GM21717 (cell line): Measurements from ENCODE around the gene MRPL28.
"Not testable (repeated sequence)": the region's sequence is repeated elsewhere in the genome, so short reads cannot be mapped to it uniquely, and the experiment has no call there.

Experiments used
- ATAC-seq: cut with Tn5 transposase; IDR thresholded peaks from one replicate; pipeline ENCODE4 v1.9.1; 2021; ENCODE audit warnings: mild to moderate bottlenecking, moderate library complexity; ENCODE audit not compliant: unreplicated experiment

The MRPL28 gene

GRCh38 chr16:370443-370842 lies at the start of gene MRPL28:
TSS of gene MRPL28 (minus strand) at chr16:370538. CDS start at chr16:370218, 320 bp downstream.
- peak; percentile 49 for ATAC-seq

GRCh38 chr16:415170-415498 lies 44.8 kb upstream of the MRPL28 start:
- not testable (repeated sequence) for ATAC-seq

DNA sequence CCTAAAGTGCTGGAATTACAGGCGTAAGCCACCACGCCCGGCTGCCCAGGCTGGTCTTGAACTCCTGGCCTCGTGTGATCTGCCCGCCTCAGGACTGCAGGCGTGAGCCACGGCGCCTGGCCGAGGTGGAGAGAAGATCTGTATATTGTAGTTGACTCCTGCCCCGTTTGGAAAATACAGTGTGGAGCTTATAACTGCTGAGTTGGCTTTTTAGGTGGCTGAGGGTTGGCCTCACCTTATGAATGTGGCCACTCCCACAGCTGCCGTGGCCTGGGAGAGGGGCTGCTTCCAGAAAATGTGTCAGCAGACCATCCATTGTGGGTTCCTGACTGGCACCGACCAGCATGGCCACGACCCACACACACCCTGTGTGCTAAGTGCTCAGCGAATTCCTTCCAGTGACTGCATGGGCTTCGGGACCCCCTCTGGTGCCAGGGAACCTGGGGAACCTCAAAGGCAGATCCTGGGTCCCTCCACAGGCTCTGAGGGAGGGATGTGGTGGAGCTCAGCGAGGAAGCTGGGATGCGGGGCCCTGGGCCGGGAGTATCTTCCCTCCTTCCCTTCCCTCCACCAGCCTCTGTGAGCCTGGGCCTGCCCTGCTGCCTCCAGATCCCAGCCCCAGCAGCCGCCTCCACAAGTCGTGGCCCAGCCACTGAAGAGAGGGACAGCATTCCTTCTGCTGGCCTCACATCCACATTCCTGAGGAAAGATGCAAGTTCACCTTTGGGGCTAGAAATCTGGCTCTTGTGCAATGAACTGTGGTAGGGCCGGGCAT lies 44.2 kb upstream of the MRPL28 start:
- no peak for ATAC-seq

GRCh38 chr16:411576-412265 lies 41.4 kb upstream of the MRPL28 start:
- ATAC-seq, result no peak

DNA sequence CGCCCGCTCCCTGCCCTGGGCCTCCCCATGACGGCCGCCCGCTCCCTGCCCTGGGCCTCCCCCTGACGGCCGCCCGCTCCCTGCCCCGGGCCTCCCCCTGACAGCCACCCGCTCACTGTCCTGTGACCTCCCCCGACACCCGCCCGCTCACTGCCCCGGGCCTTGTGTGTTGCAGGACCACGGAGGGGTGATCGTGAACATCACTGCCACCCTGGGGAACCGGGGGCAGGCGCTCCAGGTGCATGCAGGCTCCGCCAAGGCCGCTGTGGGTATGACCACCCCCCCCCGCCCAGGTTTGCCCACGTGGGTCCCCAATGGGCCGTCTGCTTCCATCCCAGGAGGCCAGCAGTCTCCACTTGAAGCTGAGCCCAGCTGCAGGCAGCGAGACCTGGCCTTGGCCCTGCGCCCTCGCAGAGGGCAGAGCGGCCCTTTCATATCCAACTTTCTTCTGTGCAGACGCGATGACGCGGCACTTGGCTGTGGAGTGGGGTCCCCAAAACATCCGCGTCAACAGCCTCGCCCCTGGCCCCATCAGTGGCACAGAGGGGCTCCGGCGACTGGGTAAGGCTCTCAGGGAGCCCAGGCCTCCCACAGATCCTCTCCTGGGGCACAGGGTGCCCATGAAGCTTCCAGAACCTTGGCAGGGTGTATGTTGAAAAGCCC lies 40.3 kb upstream of the MRPL28 start:
- no peak for ATAC-seq

GRCh38 chr16:407253-407652 lies 36.9 kb upstream of the MRPL28 start:
- no peak for ATAC-seq

DNA sequence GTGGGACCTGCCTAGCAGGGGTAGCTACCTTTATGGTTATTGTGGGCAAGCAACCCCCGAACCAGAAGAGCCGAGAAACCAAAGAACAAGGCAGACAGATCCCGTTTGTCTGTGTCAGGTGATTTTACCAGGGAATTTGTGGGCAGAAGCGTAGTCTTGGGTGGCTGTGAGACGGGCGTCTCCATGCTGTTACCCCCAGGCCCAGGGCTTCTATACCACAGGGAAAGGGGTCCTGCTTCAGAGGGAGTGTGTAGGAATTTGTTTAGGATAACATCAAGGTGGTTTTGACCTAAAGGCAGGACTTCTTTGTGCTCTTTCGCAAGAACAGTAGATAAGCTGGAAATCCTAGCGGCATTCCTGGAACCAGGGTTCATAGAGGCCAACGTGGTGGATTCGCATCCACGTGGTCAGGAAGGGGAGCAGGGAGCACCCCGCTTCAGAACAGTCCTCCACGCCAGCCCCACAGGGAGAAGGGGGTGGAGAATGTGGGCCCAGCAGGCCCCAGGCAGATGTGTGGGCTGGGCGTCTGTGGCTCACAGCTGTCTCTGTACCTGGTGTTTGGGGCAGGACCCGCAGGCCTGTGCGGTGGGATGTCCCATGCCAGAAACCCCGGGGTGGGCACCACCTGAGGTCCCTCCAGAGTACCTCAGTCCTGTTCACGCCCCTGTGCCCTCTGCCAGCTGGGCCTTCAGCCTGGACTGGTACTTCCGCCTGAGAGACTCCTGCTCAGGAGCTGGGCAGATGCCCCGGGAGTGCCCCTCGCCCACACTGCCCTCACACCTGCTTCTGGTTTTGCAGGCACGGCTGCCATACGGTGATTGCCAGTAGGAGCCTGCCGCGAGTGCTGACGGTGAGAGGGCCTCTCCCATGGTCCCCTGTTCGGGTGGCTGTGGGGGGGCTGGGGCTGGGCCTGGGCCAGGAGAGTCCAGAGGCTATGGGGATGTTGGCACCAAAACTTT lies 35.5 kb upstream of the MRPL28 start:
- ATAC-seq, result no peak

DNA sequence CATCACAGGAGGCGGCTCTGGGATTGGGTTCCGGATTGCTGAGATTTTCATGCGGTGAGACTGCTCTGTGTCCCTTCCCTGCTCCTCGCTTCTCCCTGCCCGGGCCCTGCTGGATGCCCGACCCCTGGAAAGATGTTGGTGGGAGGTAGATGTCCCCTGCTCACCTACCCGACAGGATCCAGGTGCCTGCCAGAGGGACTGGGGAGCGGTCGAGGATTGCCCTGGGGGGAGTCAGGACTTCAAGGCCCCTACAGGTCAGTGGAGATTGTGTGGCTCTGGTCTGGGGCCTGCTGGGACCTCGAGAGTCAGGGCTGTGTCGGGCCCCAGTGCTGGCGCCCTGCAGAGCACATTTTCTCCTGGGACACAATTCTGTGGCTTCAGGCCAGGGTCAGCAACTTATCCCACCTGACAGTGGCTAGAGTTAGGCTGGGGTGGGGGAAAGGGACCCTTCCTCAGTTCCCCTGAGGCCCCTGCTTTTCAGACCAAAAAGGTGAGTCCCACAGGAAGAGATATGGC lies 34.7 kb upstream of the MRPL28 start:
- ATAC-seq, result no peak

- ATAC-seq, result peak; percentile 39
Measured at GRCh38 chr16:401468-402348, 31.4 kb upstream of the MRPL28 start, which contains the start of gene DECR2. TSS of gene DECR2 (plus strand) at chr16:401885. CDS start at chr16:401964, 79 bp downstream.

DNA sequence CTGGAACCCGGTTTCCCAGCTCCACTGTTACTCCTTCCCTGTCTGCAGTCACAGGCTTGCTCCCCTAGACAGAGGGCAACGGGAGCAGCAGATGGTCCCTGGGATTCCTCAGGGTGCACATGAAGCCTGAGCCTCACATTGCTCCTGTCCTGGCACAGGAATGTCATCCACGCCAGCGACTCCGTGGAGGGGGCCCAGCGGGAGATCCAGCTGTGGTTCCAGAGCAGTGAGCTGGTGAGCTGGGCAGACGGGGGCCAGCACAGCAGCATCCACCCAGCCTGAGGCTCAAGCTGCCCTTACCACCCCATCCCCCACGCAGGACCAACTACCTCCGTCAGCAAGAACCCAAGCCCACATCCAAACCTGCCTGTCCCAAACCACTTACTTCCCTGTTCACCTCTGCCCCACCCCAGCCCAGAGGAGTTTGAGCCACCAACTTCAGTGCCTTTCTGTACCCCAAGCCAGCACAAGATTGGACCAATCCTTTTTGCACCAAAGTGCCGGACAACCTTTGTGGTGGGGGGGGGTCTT lies 29.8 kb upstream of the MRPL28 start:
- no peak for ATAC-seq

DNA sequence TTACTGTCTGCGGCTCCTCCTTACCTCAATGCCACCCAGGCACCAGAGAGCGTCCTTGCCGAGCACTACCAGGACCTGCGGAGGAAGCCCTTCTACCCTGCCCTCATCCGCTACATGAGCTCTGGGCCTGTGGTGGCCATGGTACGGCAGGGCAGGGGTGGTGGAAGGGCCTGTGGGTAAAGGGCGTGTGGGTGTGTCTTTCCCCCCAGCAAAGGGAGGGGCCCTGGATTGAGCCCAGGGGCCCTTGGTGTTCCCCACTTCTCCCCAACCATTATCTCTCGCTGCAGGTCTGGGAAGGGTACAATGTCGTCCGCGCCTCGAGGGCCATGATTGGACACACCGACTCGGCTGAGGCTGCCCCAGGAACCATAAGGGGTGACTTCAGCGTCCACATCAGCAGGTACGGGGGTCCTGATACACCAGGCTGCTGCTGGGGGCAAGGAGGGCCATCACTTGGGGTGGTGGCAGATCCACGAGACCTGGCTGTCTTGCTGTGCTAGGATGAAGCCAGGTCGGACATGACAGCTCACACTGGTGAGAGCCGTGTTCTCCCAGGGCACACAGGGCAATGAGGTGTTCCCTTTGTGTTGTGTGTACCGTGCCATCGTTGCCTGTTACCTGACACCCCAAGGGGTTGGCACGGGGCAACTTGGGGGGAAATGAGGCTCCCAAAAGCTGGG lies 29.1 kb upstream of the MRPL28 start:
- ATAC-seq, result no peak

DNA sequence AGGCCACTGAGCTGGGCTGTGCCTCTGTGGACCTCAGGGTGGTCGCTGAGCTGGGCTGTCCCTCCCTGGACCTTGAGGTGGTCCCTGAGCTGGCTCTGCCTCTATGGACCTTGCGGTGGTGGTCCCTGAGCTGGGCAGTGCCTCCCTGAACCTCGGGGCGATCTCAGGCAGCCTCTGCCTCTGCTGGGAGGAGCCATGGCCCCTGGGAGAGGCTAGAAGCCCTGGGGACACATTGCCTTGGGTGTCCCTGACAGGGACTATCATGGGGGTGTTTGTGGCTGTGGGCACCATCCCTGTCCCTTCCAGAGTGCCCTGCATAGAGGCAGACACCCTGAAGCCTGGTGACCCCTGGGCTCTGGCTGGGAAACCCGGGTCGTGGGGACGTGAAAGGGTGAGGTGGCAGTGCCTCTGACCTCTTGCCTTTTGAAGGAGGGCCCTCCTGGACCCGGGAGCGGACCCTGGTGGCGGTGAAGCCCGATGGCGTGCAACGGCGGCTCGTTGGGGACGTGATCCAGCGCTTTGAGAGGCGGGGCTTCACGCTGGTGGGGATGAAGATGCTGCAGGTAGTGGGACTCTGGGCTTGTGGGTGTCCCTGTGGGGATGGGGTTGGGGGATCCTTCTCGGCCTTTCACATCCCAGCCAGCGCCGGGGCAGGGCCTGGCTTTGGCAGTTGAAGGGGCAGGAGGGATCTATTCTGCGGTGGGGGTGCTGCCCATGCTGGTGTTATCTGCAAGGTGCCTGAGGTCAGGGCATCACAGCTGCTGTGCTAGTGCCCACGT lies 28.4 kb upstream of the MRPL28 start:
- no peak for ATAC-seq

DNA sequence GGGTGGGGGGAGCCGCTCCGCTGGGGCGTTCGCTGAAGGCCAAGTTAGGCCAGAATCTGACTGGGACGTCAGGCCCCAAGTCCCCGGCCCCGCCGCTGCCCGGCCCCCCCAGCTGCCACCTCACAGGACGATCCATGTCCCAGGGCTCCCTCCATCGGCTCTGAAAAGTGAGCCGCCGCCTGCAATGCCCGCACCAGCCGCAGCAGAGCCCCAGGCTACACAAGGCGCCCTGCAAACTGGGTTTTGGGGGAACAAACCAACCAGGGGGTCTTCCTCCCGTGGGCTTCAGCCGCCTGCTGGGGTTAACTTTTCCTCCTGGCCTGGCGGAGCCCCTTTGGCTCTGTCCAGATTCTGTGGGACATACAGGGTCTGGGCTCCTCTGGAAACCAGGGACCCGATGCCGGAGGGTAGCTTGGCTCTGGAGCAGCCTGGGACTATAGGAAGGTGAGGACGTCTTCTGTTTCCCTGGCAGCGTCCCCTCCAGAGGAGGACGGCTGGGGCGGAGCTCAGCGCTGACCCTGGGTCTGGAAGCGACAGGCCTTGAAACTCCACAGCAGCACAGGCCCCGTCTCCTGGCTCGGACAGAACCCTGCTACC lies 27.5 kb upstream of the MRPL28 start:
- ATAC-seq, result no peak

DNA sequence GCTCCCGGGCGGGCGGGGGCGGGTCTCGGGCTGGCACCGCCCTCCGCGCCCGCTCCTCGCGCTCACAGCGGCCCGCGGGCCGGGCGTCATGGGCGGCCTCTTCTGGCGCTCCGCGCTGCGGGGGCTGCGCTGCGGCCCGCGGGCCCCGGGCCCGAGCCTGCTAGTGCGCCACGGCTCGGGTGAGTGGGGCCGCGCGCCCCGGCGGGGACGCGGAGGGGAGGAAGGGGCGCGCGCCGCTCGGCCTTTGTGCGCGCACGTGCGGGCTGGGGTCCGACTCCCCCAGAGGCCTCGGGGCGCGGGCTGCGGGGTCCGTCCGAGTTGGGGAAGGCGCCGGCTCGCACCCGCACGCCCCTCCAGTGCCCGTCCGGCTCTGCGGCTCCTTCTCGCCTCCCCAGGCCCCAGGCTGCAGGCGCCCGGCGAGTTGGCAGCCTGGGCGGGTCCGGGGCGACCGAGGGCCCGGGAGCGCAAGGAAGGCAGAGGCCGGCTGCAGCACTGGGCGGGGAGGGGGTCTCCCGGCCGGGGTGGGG lies 26.9 kb upstream of the MRPL28 start, which contains the start of gene NME4:
TSS of gene NME4 (plus strand) at position 65 of the 527 bp plus-strand sequence. CDS start at position 89, 24 bp downstream.
- no peak for ATAC-seq

- ATAC-seq, result no peak
Measured at GRCh38 chr16:396605-397004, 26.3 kb upstream of the MRPL28 start.

DNA sequence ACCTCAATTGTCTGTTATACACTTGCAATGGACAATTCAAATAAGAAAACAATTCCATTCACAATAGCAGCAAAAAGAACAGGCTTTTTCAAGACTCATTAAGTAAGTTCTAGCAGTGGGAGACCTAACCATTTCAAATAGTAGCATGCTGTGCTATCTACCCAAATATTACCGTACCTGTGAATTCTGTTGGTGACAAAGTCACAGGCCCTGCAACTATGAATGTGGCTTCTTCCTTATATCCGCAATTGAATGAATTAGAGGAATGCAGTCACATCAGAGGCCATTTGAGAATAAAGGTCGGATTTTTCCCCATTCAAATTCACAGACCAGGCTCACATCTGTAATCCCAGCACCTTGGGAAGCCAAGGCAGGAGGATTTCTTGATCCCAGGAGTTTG lies 25.9 kb upstream of the MRPL28 start:
- ATAC-seq, result no peak

DNA sequence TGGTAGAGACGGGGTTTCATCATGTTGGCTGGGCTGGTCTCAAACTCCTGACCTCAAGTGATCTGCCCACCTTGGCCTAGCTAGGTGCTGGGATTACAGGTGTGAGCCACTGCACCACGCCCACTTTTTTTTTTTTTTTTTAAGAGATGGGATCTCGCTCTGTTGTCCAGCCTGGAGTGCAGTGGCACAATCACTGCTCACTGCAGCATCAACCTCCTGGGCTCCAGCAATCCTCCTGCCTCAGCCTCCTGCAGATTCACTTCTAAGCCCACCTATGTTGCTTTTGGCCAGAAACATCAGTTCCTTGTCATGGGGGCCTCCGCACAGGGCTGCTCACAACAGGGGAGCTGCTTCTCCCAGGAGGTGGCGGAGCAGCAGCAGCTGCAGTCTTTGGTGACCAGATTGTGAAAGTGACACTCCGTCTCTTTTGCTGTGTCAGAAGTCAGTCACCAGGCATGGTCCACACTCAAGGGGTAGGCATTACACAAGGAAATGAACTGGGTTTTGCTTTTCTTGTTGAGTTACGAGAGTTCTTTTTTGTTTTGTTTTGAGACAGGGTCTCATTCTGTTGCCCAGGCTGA lies 22.2 kb upstream of the MRPL28 start:
- ATAC-seq, result no peak
